Colonic mucosa (tissue), 4 donors: Measurements from ENCODE around the gene FGD4. TPM values are rescaled to one million over a fixed set of nuclear protein-coding genes. Genes with fewer than 3 reads are reported as not detected.

ENCODE experiments used
- DNase-seq: peaks from one replicate; pipeline ENCODE4 v3.0.0-alpha.2; 2020
- H3K27ac ChIP-seq: fragments of 200-600 bp; one replicate; pipeline ENCODE4 v1.8.0; 2021
- H3K27me3 ChIP-seq: fragments of 200-600 bp; one replicate; pipeline ENCODE4 v1.8.0; 2021
- H3K36me3 ChIP-seq: fragments of 200-600 bp; one replicate; pipeline ENCODE4 v1.8.0; 2021
- H3K4me1 ChIP-seq: fragments of 200-600 bp; one replicate; pipeline ENCODE4 v1.8.0; 2021; ENCODE audit warnings: mild to moderate bottlenecking
- H3K4me3 ChIP-seq: fragments of 200-600 bp; one replicate; pipeline ENCODE4 v1.8.0; 2021
- H3K9ac ChIP-seq, 2 donors: one replicate each; pipeline ENCODE4 v1.7.0; 2013; ENCODE audit warnings: control low read depth in 2 of 2, low read depth in 2 of 2, low read length in 2 of 2
- H3K9me3 ChIP-seq: fragments of 200-600 bp; one replicate; pipeline ENCODE4 v1.8.0; 2021
- CTCF ChIP-seq: fragments of 200-600 bp; IDR thresholded peaks from one replicate; pipeline ENCODE4 v1.8.0; 2022; ENCODE audit warnings: antibody characterized with exemption, mild to moderate bottlenecking
- intact Hi-C: fragments of 100-400 bp; cut with DNase I; formaldehyde crosslinking; loops from one replicate; pipeline ENCODE4 v1.14.1; 2022
- total RNA-seq, 2 donors: library from RNA; stranded (reverse); fragmentation: NEBNext Ultra II Directional in 1 of 2; extraction: Animal tissue kit (Norgen Biotek cat#: 25700) in 1 of 2; gene quantifications; one replicate each; pipeline ENCODE4 v1.2.1, GENCODE V29; 2021
- donor health status: healthy.
- donor health status: DM: no; HTN: no; CAD: no.
- donor health status: DM: no; HTN: no; CAD: no.

FGD4 gene
- total RNA-seq, 2 donors from 2014 or later = 38.4 to 47.6 TPM

DNA sequence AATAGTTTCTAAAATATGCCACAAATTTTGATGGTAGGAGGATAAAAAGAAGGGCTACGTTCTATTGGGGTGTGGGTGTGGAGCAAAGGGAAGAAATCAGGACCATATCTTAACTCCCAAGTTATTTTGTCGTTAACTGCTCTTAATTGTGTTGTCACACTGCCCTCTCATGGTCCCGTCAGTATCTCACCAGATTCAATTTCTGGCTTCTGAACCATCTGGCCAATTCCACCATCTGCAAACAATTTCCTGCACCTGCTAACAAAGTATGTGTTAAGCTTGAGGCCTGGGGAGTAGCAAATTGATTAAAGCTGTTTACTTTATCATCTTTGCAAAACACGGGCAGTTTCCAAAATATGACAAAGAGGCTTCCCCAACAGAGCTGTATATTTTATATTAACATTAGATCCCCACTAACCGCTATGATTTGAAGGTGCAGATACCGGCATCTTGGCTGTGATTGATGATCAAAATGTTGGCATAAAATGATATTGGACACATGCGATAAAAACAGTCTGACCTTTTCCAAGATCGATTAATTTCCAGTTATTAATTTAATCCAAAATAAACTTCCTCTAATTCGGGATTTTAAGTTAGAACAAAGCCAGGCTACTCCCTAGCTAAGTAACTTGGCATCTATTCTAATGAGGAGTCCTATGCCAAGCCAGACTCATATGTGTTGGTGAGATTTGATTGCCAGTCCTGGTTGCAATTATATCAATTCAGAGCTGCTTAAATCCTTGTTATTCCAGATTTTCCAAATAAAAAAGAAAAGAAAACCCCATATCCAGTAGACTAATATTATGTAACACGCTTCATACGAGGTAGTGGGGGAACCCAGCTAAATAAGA lies 272.8 kb downstream of the FGD4 start:
- peak; percentile 51 for DNase-seq

DNA sequence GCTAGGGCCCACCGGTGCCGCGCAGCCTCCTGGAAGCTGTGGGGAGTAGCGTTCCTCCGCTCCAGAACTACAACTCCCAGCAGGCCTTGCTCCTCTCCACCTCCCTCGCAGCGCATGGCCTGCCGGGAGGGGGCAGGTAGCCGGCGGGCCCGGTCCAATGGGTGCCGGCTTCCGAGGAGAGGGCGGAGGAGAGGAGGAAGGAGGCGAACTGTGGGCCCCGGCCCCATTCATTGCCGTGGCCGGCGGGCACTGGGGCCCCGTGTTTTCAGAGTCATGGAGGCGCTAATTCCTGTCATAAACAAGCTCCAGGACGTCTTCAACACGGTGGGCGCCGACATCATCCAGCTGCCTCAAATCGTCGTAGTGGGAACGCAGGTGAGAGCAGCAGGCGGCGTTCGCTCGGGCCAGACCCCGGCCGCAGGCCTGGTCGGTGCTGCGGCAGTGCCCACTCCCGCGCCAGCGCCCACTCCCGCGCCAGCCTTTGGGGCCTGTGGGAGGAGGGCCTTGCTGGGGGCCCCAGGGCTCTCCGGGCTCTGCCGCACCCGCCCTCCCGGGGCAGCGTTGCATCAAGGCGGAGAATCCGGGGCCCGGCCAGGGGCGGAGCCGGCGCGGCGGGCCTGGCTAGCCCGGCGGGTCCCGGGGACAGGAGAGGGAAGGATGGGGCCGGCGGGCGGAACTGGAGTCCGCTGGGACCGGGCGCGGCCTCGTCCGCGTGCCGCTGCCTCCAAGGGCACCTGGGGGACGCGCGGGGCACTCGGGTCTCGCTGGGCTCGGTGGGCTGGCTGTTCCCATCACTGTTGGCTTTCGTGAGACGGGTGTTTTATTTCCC lies 279.9 kb downstream of the FGD4 start, which contains the start of gene DNM1L:
Gene DNM1L, plus strand, starts transcription at position 211 of the 829 bp plus-strand sequence. Its CDS starts 63 bp downstream, at position 274.
- H3K27me3 ChIP-seq = no peaks in the 10 kb centered on the region

More for the DNA sequence above, 272.8 kb downstream of the FGD4 start:
- H3K27ac ChIP-seq = no peak overlapping the region
- H3K4me3 ChIP-seq = no peak overlapping the region
- H3K9ac ChIP-seq = no peak overlapping the region
- intact Hi-C loops = loop anchor here (2.0 to 5.0 kb wide), 2 partner anchors 217 to 305 kb away; no protein-coding TSS in a partner anchor
- H3K4me1 ChIP-seq = no peaks in the 10 kb centered on the region
- H3K36me3 ChIP-seq = no peaks in the 10 kb centered on the region
- H3K9me3 ChIP-seq = no peaks in the 10 kb centered on the region
- TF ChIP-seq CTCF = peak; percentile 28
- no peaks in the 10 kb centered on the region for H3K27me3 ChIP-seq

DNA sequence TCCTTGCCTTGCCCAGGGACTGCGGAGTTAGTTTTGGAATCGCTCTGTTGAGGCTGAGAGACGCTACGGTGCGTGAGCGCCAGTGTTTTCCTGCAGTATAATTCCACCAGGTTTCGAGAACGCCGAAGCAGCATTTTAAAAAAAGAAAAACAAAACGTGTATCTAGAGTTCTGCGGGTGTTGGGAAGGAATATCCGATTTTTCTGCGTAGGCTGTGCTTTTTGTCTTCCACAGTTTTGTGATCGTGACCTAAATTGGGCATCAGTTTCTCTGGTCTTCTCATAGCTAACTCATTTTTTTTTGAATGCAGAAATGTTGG lies 280.5 kb downstream of the FGD4 start:
- peak overlapping the region; percentile 78 to 92 for H3K9ac ChIP-seq
- H3K36me3 ChIP-seq = no peaks in the 10 kb centered on the region
- H3K27ac ChIP-seq = peak overlapping the region; percentile 94
- no peaks in the 10 kb centered on the region for H3K4me1 ChIP-seq
- TF ChIP-seq CTCF = no peak
- intact Hi-C loops = no loop called here
- no peaks in the 10 kb centered on the region for H3K9me3 ChIP-seq
- no peak for DNase-seq
- H3K4me3 ChIP-seq = peak overlapping the region; percentile 86
- no peaks in the 10 kb centered on the region for H3K27me3 ChIP-seq

More for the DNA sequence above, 279.9 kb downstream of the FGD4 start, which contains the start of gene DNM1L:
- intact Hi-C loops = no loop called here
- no peaks in the 10 kb centered on the region for H3K9me3 ChIP-seq
- DNase-seq = peak; percentile 95
- H3K36me3 ChIP-seq = no peaks in the 10 kb centered on the region
- H3K27ac ChIP-seq = peak within 1 kb of the TSS; percentile 94
- peak within 1 kb of the TSS; percentile 86 for H3K4me3 ChIP-seq
- no peaks in the 10 kb centered on the region for H3K4me1 ChIP-seq
- TF ChIP-seq CTCF = no peak
- H3K9ac ChIP-seq = peak within 1 kb of the TSS; percentile 78 to 92

GRCh38 chr12:32680787-32681186 lies 281.4 kb downstream of the FGD4 start:
- TF ChIP-seq CTCF = no peak
- DNase-seq = no peak
- intact Hi-C loops = no loop called here
- Histone ChIP-seq H3K27me3 (no peaks in the 10 kb centered on the region), H3K36me3 (no peaks in the 10 kb centered on the region), H3K9ac (peak overlapping the region in 1 of 2 donors; percentile 26), H3K4me3 (no peak overlapping the region), H3K9me3 (no peaks in the 10 kb centered on the region), H3K27ac (no peak overlapping the region), H3K4me1 (no peaks in the 10 kb centered on the region)

GRCh38 chr12:32681272-32681671 lies 281.9 kb downstream of the FGD4 start:
- no peak for TF ChIP-seq CTCF
- Histone ChIP-seq H3K4me1 (no peaks in the 10 kb centered on the region), H3K9me3 (no peaks in the 10 kb centered on the region), H3K4me3 (no peak overlapping the region), H3K27ac (no peak overlapping the region), H3K36me3 (no peaks in the 10 kb centered on the region), H3K27me3 (no peaks in the 10 kb centered on the region), H3K9ac (peak overlapping the region in 1 of 2 donors; percentile 26)
- intact Hi-C loops = no loop called here
- DNase-seq = no peak
